Right ventricle myocardium inferior (tissue), 1 donor: ENCODE measurements around the gene CACNA1H. TPM values are rescaled to one million over a fixed set of nuclear protein-coding genes. Genes with fewer than 3 reads are reported as not detected.

Experiments
- ATAC-seq: fragments of 200-7000 bp; cut with Tn5 transposase; one replicate; pipeline ENCODE4 v1.9.1; 2020; ENCODE audit warnings: mild to moderate bottlenecking, moderate library complexity
- DNase-seq: peaks from one replicate; pipeline ENCODE4 v3.0.0; 2021; ENCODE audit errors: missing footprints
- intact Hi-C: fragments of 100-400 bp; cut with DNase I; formaldehyde crosslinking; loops from one replicate; pipeline ENCODE4 v1.11.0; 2022
- total RNA-seq: library from RNA; stranded (reverse); fragmentation: NEBNext Ultra II Directional; extraction: Animal tissue kit (Norgen Biotek cat#: 25700); gene quantifications from one replicate; pipeline ENCODE4 v1.2.1, GENCODE V29; 2021
- donor health status: DM: no; HTN: yes; CAD: no; lungs with severe emphysema.

Gene CACNA1H
- total RNA-seq, 1 donor from 2014 or later, result 6.0 TPM

- intact Hi-C loops, result no loop called here
- no peak for ATAC-seq
- no peak for DNase-seq
Measured at GRCh38 chr16:1121009-1121408, 31.9 kb upstream of the CACNA1H start.

- intact Hi-C loops, result no loop called here
- DNase-seq (no peak), ATAC-seq (no peak)
Measured at GRCh38 chr16:1121601-1122397, 31.1 kb upstream of the CACNA1H start.

- ATAC-seq, result no peak
- no peak for DNase-seq
Measured at GRCh38 chr16:1122398-1122765, 30.5 kb upstream of the CACNA1H start.

GRCh38 chr16:1123525-1124230 lies 29.2 kb upstream of the CACNA1H start:
- intact Hi-C loops, result no loop called here
- ATAC-seq (no peak), DNase-seq (no peak)

More at GRCh38 chr16:1122398-1122765, 30.5 kb upstream of the CACNA1H start:
- intact Hi-C loops, result no loop called here

GRCh38 chr16:1124291-1124690 lies 28.6 kb upstream of the CACNA1H start:
- DNase-seq (no peak), ATAC-seq (no peak)
- intact Hi-C loops, result no loop called here

GRCh38 chr16:1124795-1125194 lies 28.1 kb upstream of the CACNA1H start:
- ATAC-seq (no peak), DNase-seq (no peak)
- intact Hi-C loops, result no loop called here

- DNase-seq (no peak), ATAC-seq (no peak)
- intact Hi-C loops, result no loop called here
Measured at GRCh38 chr16:1125471-1125870, 27.4 kb upstream of the CACNA1H start.

GRCh38 chr16:1126044-1126443 lies 26.9 kb upstream of the CACNA1H start:
- DNase-seq, result no peak
- ATAC-seq, result no peak
- intact Hi-C loops, result no loop called here

- no peak for DNase-seq
- intact Hi-C loops, result no loop called here
- no peak for ATAC-seq
Measured at GRCh38 chr16:1126586-1126985, 26.3 kb upstream of the CACNA1H start.

- DNase-seq, result no peak
- no peak for ATAC-seq
- intact Hi-C loops, result no loop called here
Measured at GRCh38 chr16:1127101-1127500, 25.8 kb upstream of the CACNA1H start.

- intact Hi-C loops, result no loop called here
- no peak for DNase-seq
- ATAC-seq, result no peak
Measured at GRCh38 chr16:1127971-1128715, 24.8 kb upstream of the CACNA1H start.

GRCh38 chr16:1129106-1129960 lies 23.6 kb upstream of the CACNA1H start:
- intact Hi-C loops, result no loop called here
- DNase-seq, result no peak

GRCh38 chr16:1130382-1130781 lies 22.5 kb upstream of the CACNA1H start:
- no peak for ATAC-seq
- intact Hi-C loops, result no loop called here

More at GRCh38 chr16:1129106-1129960, 23.6 kb upstream of the CACNA1H start:
- ATAC-seq, result no peak

GRCh38 chr16:1131378-1131994 lies 21.4 kb upstream of the CACNA1H start:
- DNase-seq (no peak), ATAC-seq (no peak)
- intact Hi-C loops, result no loop called here

More at GRCh38 chr16:1130382-1130781, 22.5 kb upstream of the CACNA1H start:
- no peak for DNase-seq

- intact Hi-C loops, result no loop called here
- ATAC-seq, result no peak
- DNase-seq, result no peak
Measured at GRCh38 chr16:1132431-1132830, 20.5 kb upstream of the CACNA1H start.

GRCh38 chr16:1133271-1133670 lies 19.6 kb upstream of the CACNA1H start:
- intact Hi-C loops, result no loop called here
- DNase-seq, result no peak
- ATAC-seq, result no peak

GRCh38 chr16:1133810-1134520 lies 18.9 kb upstream of the CACNA1H start:
- intact Hi-C loops, result no loop called here
- DNase-seq (no peak), ATAC-seq (no peak)
